Gastrocnemius medialis (tissue), 4 donors: Measurements from ENCODE around the gene SCN7A.

Experiments used
- CTCF ChIP-seq, 5 experiments: fragments of 450-650 bp in 3 of 5; fragments of 200-600 bp in 2 of 5; sonication (generic) in 2 of 5; IDR thresholded peaks in 4 of 5; conservative IDR thresholded peaks in 1 of 5; 1 replicate in 4 of 5; 2 replicates in 1 of 5; pipeline ENCODE4 v1.5.1; 2016 to 2019; ENCODE audit warnings: antibody characterized with exemption in 5 of 5, mild to moderate bottlenecking in 3 of 5, moderate library complexity in 3 of 5
- POLR2A ChIP-seq, 2 donors: fragments of 450-650 bp; IDR thresholded peaks; one replicate each; pipeline ENCODE4 v1.6.1; 2017; ENCODE audit warnings: antibody characterized with exemption in 2 of 2, mild to moderate bottlenecking in 2 of 2, moderate library complexity in 2 of 2

- peak; percentile 9 to 45 (median 36) for TF ChIP-seq CTCF (IDR thresholded peaks at IDR 0.05 in 4 of 5, conservative IDR thresholded peaks at IDR 0.05 in 1 of 5)
- no peak for TF ChIP-seq POLR2A (IDR thresholded peaks at IDR 0.05)
Observed at GRCh38 chr2:166384774-166385173, 109.3 kb downstream of the SCN7A start.
